Fibroblast of villous mesenchyme (primary cell): ENCODE results near the gene NTM. TPM values are rescaled to one million over a fixed set of nuclear protein-coding genes. Genes with fewer than 3 reads are reported as not detected.

Experiments
- DNase-seq: peaks from one replicate; pipeline ENCODE4 v3.0.0-alpha.2; 2010; ENCODE audit warnings: low read depth
- H3K4me3 ChIP-seq: 2 replicates; pipeline ENCODE4 v1.5.1; 2011; ENCODE audit warnings: low read depth, mild to moderate bottlenecking, low read length
- total RNA-seq: library from RNA; depleted of rRNA; stranded (reverse); fragments of >200 nt; gene quantifications from 2 replicates; pipeline ENCODE4 v1.2.3, GENCODE V29; 2012
- TF ChIP-seq, protein P1 (sequence below): IDR thresholded peaks from 2 replicates; pipeline ENCODE4 v1.5.1; 2012; ENCODE audit warnings: low read depth, mild to moderate bottlenecking, low read length; ENCODE audit not compliant: insufficient read depth

NTM gene
- total RNA-seq, 1 donor = 7.3 TPM

DNA sequence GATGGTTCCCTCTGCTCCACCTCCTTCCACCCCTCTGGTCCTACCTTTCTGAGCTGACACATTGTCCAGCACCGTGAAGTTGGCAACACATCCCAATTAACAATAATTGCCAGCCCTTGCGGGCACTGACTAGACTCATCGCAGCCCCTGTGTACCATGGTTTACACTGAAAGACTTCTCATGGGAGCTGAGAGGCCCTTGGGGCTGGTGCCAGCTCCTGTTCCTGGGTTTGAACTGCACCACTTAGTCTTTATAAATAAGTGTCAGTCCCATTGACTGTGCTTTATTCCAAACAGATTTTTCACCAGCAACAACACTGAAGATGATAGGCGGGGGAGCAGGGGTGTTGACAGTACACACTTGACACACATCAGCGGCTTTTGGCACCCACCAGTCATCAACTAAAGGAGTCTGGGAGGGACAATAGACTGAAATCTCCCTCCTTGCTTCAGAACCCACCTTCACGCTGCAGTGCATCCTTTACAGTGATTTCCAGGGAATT is 447.3 kb downstream of the NTM start:
- H3K4me3 ChIP-seq = no peak overlapping the region
- no peak for DNase-seq
- TF ChIP-seq, protein P1, sequence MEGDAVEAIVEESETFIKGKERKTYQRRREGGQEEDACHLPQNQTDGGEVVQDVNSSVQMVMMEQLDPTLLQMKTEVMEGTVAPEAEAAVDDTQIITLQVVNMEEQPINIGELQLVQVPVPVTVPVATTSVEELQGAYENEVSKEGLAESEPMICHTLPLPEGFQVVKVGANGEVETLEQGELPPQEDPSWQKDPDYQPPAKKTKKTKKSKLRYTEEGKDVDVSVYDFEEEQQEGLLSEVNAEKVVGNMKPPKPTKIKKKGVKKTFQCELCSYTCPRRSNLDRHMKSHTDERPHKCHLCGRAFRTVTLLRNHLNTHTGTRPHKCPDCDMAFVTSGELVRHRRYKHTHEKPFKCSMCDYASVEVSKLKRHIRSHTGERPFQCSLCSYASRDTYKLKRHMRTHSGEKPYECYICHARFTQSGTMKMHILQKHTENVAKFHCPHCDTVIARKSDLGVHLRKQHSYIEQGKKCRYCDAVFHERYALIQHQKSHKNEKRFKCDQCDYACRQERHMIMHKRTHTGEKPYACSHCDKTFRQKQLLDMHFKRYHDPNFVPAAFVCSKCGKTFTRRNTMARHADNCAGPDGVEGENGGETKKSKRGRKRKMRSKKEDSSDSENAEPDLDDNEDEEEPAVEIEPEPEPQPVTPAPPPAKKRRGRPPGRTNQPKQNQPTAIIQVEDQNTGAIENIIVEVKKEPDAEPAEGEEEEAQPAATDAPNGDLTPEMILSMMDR = no peak

DNA sequence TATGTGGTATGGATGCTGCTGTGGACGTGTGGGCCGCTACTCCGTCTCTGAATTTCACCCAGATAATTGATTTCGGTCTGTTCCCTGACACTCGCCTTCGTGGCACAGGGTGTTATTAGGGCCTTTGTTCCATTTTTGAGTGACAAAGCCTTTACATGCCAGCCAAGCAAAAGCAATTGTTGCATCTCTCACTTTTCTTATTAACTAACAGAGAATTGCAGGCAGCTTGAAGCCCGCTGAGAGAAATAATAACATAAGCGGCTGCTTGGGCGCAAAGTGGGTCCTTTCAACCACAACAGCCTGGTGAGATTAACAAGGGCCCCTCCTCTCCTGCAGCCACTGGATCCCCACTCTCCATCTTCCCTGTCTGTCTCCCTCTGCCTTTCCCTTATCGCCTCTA is 449.4 kb downstream of the NTM start:
- TF ChIP-seq, protein P1 = no peak
- no peak for DNase-seq
- H3K4me3 ChIP-seq = no peak overlapping the region

DNA sequence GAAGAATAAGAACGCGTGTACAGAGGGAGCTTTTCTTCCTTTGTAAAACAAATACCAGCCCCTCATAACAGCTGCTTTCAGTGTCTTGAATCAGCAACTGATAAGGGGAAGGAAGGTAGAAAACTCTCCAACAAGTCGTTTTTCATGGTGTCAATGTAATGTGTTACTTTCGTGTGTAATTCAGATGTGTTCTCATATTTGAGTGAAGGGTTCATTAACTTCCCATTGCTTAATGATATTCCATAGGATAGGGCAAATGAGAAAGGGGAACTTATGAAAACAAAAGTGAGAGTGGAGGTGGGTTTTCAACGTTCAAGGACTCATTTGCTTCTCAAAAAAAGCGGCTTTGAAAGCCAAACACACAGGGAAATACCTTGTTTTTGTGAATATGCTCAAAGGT is 452.1 kb downstream of the NTM start:
- H3K4me3 ChIP-seq = no peak overlapping the region
- TF ChIP-seq, protein P1 = no peak
- no peak for DNase-seq

DNA sequence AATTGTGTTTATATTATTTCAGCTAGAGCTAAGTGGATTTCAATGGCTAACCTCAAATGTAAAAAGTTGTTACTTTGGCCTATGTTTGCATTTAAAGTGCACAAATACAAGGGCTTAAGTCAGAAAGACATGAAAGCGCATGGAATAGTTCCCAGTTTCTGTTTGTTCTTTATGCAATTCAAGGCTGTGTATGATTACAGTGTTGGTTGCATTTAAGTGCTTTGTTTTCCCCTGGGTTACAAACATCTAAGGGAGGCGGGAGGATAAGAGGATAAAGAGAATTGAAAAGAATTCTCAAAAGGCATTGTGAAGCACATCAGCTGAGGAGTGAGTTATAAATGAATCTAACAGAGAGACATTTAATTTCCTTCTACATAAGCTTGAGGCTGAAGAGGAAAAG is 453.4 kb downstream of the NTM start:
- TF ChIP-seq, protein P1 = no peak
- H3K4me3 ChIP-seq = no peak overlapping the region
- DNase-seq = no peak

DNA sequence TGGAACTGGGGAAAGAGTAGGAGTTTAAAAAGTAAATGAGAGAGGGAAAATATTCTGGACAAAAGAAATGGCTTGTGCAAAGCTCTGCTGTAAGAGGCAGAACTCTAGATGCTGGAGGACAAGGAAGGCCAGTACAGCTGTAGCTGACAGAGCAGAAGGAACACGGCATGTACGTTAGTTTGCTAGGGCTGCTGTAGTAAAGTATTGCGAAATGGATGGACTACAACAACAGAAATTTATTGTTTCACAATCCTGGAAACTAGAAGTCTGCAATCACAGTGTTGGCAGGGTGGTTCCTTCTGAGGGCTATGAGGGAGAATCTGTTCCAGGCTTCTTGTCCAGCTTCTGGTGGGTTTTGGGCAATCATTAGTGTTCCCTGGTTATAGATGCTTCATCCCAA is 454.4 kb downstream of the NTM start:
- TF ChIP-seq, protein P1 = no peak
- DNase-seq = no peak
- H3K4me3 ChIP-seq = no peak overlapping the region

DNA sequence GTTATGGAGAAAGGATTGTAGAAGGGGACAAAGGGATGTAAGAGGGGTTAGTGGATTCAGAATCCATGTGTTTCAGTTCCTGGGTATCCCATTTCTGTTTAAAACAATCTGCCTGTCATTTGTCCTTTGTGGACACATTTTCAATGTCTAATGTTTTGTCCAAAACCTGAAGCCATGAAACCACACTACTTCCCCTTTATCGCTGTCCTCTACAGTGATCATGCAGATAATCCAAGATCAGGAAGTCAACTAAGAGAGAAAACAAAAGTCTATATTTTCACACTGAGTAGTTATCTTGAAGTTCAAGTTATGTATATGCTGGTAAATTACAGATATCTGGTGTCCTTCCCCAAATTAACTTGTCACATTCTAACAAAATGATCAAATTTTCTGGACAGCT is 457.0 kb downstream of the NTM start:
- no peak overlapping the region for H3K4me3 ChIP-seq
- TF ChIP-seq, protein P1 = no peak
- DNase-seq = no peak

DNA sequence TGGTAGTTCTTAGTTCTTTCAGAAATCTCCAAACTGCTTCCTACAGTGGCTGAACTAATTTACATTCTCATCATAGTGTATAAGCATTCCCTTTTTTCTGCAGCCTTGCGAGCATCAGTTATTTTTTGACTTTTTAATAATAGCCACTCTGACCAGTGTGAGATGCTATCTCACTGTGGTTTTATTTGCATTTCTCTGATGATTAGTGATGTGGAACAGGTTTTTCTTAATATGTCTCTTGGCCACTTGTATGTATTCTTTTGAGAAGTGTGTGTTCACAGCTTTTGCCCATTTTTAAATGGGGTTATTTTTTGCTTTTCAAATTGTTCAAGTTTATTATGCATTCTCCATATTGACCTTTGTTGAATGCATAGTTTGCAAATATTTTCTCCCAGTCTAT is 459.3 kb downstream of the NTM start:
- TF ChIP-seq, protein P1 = no peak
- H3K4me3 ChIP-seq = no peak overlapping the region
- DNase-seq = no peak
